ENCODE measurements around the gene TRIM24.

GRCh38 chr7:138502023-138502767 lies 42.1 kb downstream of the TRIM24 start:
- TF ChIP-seq REST (IDR thresholded peaks at IDR 0.05; ENCODE audit: insufficient read depth in 1 of 2, low read depth in 2 of 2, low read length in 1 of 2) (no peak), CTCF (IDR thresholded peaks at IDR 0.05) (no peak), POLR2AphosphoS5 (IDR thresholded peaks at IDR 0.05; ENCODE audit: low read depth, low read length) (no peak), TCF7L2 (IDR thresholded peaks at IDR 0.05; ENCODE audit: low read depth, low read length) (no peak), SIN3A (IDR thresholded peaks at IDR 0.05; ENCODE audit: borderline replicate concordance, insufficient read depth, low read depth, low read length) (no peak)

Data from Panc1 (cell line).